Vagina (tissue), 2 donors: ENCODE data around the gene TRPV2.

Experiments
- POLR2AphosphoS5 ChIP-seq, 2 donors: sonication (generic); formaldehyde crosslinking; IDR thresholded peaks; one replicate each; pipeline ENCODE4 v1.9.0; 2017; ENCODE audit warnings: antibody characterized with exemption in 2 of 2, mild to moderate bottlenecking in 2 of 2, low read depth in 1 of 2; ENCODE audit not compliant: insufficient read depth in 1 of 2
- TF ChIP-seq, protein P1 (sequence below), 3 experiments: fragments of 450-650 bp in 2 of 3; fragments of 200-600 bp in 1 of 3; sonication (generic) in 1 of 3; IDR thresholded peaks; one replicate each; pipeline ENCODE4 v1.5.1; 2017 to 2019; ENCODE audit warnings: antibody characterized with exemption in 3 of 3, mild to moderate bottlenecking in 2 of 3, moderate library complexity in 2 of 3

DNA sequence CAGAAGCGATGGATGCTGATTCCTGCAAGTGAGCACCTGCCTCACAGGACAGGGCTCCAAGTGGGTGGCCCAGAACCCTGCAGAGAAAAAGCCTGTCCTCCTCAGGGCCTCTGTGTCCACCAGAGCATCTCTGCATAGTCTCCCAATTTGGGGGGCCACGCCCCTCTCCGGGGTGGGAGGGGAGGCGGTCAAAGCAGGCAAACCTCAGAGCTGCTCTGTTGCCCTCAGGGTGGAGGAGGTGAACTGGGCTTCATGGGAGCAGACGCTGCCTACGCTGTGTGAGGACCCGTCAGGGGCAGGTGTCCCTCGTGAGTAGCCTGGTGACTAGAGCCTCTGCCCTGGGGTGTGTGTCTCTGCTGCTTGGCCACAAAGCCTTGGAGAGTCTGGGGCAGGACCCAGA is 19.3 kb downstream of the TRPV2 start:
- TF ChIP-seq POLR2AphosphoS5 (IDR thresholded peaks at IDR 0.05; ENCODE audit: insufficient read depth in 1 of 2, low read depth in 1 of 2), result no peak
- TF ChIP-seq, protein P1, sequence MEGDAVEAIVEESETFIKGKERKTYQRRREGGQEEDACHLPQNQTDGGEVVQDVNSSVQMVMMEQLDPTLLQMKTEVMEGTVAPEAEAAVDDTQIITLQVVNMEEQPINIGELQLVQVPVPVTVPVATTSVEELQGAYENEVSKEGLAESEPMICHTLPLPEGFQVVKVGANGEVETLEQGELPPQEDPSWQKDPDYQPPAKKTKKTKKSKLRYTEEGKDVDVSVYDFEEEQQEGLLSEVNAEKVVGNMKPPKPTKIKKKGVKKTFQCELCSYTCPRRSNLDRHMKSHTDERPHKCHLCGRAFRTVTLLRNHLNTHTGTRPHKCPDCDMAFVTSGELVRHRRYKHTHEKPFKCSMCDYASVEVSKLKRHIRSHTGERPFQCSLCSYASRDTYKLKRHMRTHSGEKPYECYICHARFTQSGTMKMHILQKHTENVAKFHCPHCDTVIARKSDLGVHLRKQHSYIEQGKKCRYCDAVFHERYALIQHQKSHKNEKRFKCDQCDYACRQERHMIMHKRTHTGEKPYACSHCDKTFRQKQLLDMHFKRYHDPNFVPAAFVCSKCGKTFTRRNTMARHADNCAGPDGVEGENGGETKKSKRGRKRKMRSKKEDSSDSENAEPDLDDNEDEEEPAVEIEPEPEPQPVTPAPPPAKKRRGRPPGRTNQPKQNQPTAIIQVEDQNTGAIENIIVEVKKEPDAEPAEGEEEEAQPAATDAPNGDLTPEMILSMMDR (IDR thresholded peaks at IDR 0.05), result no peak
